Measurements from ENCODE around the gene SUMO2.

- no peak for TF ChIP-seq CTCF (IDR thresholded peaks at IDR 0.05)
- TF ChIP-seq POLR2A (IDR thresholded peaks at IDR 0.05), result no peak
Measured at GRCh38 chr17:75231741-75232464, 49.1 kb upstream of the SUMO2 start.
